ENCODE results near the gene ILK.

ILK gene

GRCh38 chr11:6603287-6604080 is at the start of gene ILK, which contains the start of gene RRP8:
Gene ILK (plus strand): TSS chr11:6603774. CDS start chr11:6604272, 498 bp downstream.
Gene RRP8 (minus strand): TSS chr11:6603616. CDS start chr11:6603502, 114 bp downstream.
- peak; percentile 66 for DNase-seq

- DNase-seq, result no peak
Measured at GRCh38 chr11:6554828-6555706, 48.5 kb upstream of the ILK start.

- DNase-seq, result no peak
Measured at GRCh38 chr11:6556139-6556949, 47.2 kb upstream of the ILK start.

- no peak for DNase-seq
Measured at GRCh38 chr11:6557063-6557462, 46.5 kb upstream of the ILK start.

GRCh38 chr11:6557761-6558674 is 45.6 kb upstream of the ILK start:
- DNase-seq, result peak; percentile 42

- DNase-seq, result no peak
Measured at GRCh38 chr11:6559369-6559768, 44.2 kb upstream of the ILK start.

- DNase-seq, result no peak
Measured at GRCh38 chr11:6561288-6561687, 42.3 kb upstream of the ILK start.

- no peak for DNase-seq
Measured at GRCh38 chr11:6563121-6563619, 40.4 kb upstream of the ILK start.

- no peak for DNase-seq
Measured at GRCh38 chr11:6563667-6564066, 39.9 kb upstream of the ILK start.

- no peak for DNase-seq
Measured at GRCh38 chr11:6565325-6565724, 38.2 kb upstream of the ILK start.

- no peak for DNase-seq
Measured at GRCh38 chr11:6565988-6566703, 37.4 kb upstream of the ILK start.

GRCh38 chr11:6566704-6567370 is 36.7 kb upstream of the ILK start:
- no peak for DNase-seq

- no peak for DNase-seq
Measured at GRCh38 chr11:6567371-6567745, 36.2 kb upstream of the ILK start.

GRCh38 chr11:6568191-6568918 is 35.2 kb upstream of the ILK start:
- peak; percentile 75 for DNase-seq

GRCh38 chr11:6569706-6570105 is 33.9 kb upstream of the ILK start:
- DNase-seq, result no peak

GRCh38 chr11:6570691-6571427 is 32.7 kb upstream of the ILK start:
- DNase-seq, result no peak

GRCh38 chr11:6571434-6572008 is 32.1 kb upstream of the ILK start:
- DNase-seq, result no peak

- DNase-seq, result no peak
Measured at GRCh38 chr11:6572215-6572614, 31.4 kb upstream of the ILK start.
